ENCODE data around the gene DMAC2.
"Not testable (repeated sequence)": the region's sequence is repeated elsewhere in the genome, so short reads cannot be mapped to it uniquely, and the experiment has no call there.

Gene DMAC2

GRCh38 chr19:41442473-41443355 is 3.0 kb upstream of the DMAC2 start, which contains the start of gene ERICH4:
Gene ERICH4 (plus strand): TSS chr19:41443156. CDS start chr19:41443170, 14 bp downstream.
- no peak for DNase-seq

GRCh38 chr19:41441321-41441945 is 1.7 kb upstream of the DMAC2 start:
- no peak for DNase-seq

GRCh38 chr19:41437944-41438574 is 1.7 kb downstream of the DMAC2 start:
- no peak for DNase-seq

- DNase-seq = no peak
These were observed 3.1 kb downstream of the DMAC2 start for GRCh38 chr19:41436674-41436951.

- no peak for DNase-seq
These were observed 3.6 kb downstream of the DMAC2 start for GRCh38 chr19:41435936-41436673.

- not testable (repeated sequence) for DNase-seq
These were observed 4.3 kb downstream of the DMAC2 start for GRCh38 chr19:41435376-41435775.

- DNase-seq = no peak
These were observed 5.3 kb downstream of the DMAC2 start for GRCh38 chr19:41434450-41434849.

GRCh38 chr19:41433171-41433570 is 6.5 kb downstream of the DMAC2 start:
- peak in 1 of 51 donors; percentile 34 for DNase-seq

- peak in 4 of 51 donors; percentile 7 to 19 (median 14) for DNase-seq
These were observed 8.0 kb downstream of the DMAC2 start for GRCh38 chr19:41431426-41432386.

GRCh38 chr19:41430922-41431321 is 8.8 kb downstream of the DMAC2 start:
- DNase-seq = no peak

GRCh38 chr19:41428481-41428859 is 11.2 kb downstream of the DMAC2 start:
- no peak for DNase-seq

- peak in 6 of 51 donors; percentile 1 to 31 (median 23) for DNase-seq
These were observed 11.8 kb downstream of the DMAC2 start for GRCh38 chr19:41427647-41428480.

GRCh38 chr19:41426952-41427646 is 12.6 kb downstream of the DMAC2 start, which contains the start of gene B3GNT8:
Gene B3GNT8 (minus strand): TSS chr19:41427374. CDS start chr19:41426778, 596 bp downstream.
- DNase-seq = peak in 5 of 51 donors; percentile 1 to 31 (median 19)

- no peak for DNase-seq
These were observed 13.4 kb downstream of the DMAC2 start for GRCh38 chr19:41426116-41426841.

GRCh38 chr19:41425174-41426115 is 14.3 kb downstream of the DMAC2 start:
- no peak for DNase-seq

GRCh38 chr19:41424335-41425173 is 15.2 kb downstream of the DMAC2 start:
- DNase-seq = no peak

Data from hypothalamus (tissue), 51 donors.